Testis (tissue), 3 donors: ENCODE measurements around the gene ANAPC5. TPM values are rescaled to one million over a fixed set of nuclear protein-coding genes. Genes with fewer than 3 reads are reported as not detected.

Experiments used
- DNase-seq: peaks from one replicate; pipeline ENCODE4 v3.0.0-alpha.2; 2019
- H3K27ac ChIP-seq, 2 donors: fragments of 200-600 bp; sonication (generic); one replicate each; pipeline ENCODE4 v1.5.1; 2019
- H3K27me3 ChIP-seq: fragments of 200-600 bp; sonication (generic); one replicate; pipeline ENCODE4 v1.5.1; 2019
- H3K36me3 ChIP-seq: fragments of 200-600 bp; sonication (generic); one replicate; pipeline ENCODE4 v1.5.1; 2017; ENCODE audit warnings: low read depth; ENCODE audit errors: missing control alignments
- H3K4me1 ChIP-seq: fragments of 200-600 bp; sonication (generic); one replicate; pipeline ENCODE4 v1.5.1; 2019
- H3K4me3 ChIP-seq, 2 donors: fragments of 200-600 bp; sonication (generic); one replicate each; pipeline ENCODE4 v1.5.1; 2017 to 2019
- H3K9me3 ChIP-seq: fragments of 200-600 bp; sonication (generic); one replicate; pipeline ENCODE4 v1.5.1; 2017
- POLR2A ChIP-seq: fragments of 450-650 bp; IDR thresholded peaks from one replicate; pipeline ENCODE4 v1.6.1; 2017; ENCODE audit warnings: antibody characterized with exemption, mild to moderate bottlenecking, moderate library complexity
- WGBS, 2 donors: methylation state at CpG; one replicate each; pipeline ENCODE4 v1.1.5; 2018; 5-methylcytosine and 5-hydroxymethylcytosine counted together
- intact Hi-C: fragments of 100-400 bp; cut with DNase I; formaldehyde crosslinking; loops from one replicate; pipeline ENCODE4 v1.15.1; 2023; ENCODE audit warnings: low total_unique reads
- polyA plus RNA-seq: library from polyadenylated mRNA; stranded (reverse); fragments of 350-450 nt; fragmentation: Illumina TruSeq; extraction: RNeasy Lipid Tissue Mini Kit (QIAGEN cat#74804); gene quantifications from one replicate; pipeline ENCODE4 v1.2.3, GENCODE V29; 2014; ENCODE audit warnings: low read depth, low replicate concordance; ENCODE audit not compliant: insufficient read depth
- total RNA-seq, 2 donors: library from RNA; depleted of rRNA; stranded (reverse); fragments of >200 nt; gene quantifications; one replicate each; pipeline ENCODE4 v1.2.3, GENCODE V29; 2016
- TF ChIP-seq, protein P1 (sequence below), 3 experiments: fragments of 450-650 bp in 2 of 3; fragments of 200-600 bp in 1 of 3; sonication (generic) in 1 of 3; IDR thresholded peaks; one replicate each; pipeline ENCODE4 v1.5.1; 2016 to 2019; ENCODE audit warnings: antibody characterized with exemption in 3 of 3, mild to moderate bottlenecking in 2 of 3, moderate library complexity in 1 of 3

The ANAPC5 gene
- total and polyA plus RNA-seq, 3 donors from 2014 or later, result 95.9 to 158 (median 143) TPM

GRCh38 chr12:121398355-121398754 lies 46.1 kb upstream of the ANAPC5 start:
- WGBS, 2 donors, result 70 to 79% methylated on average over 5 of the region's 5 CpGs
- intact Hi-C loops, result no loop called here
- DNase-seq, result no peak
- Histone ChIP-seq H3K4me1 (peaks cover 12% of the 10 kb centered on the region), H3K4me3 (no peak overlapping the region), H3K27me3 (no peaks in the 10 kb centered on the region), H3K36me3 (no peaks in the 10 kb centered on the region), H3K27ac (no peak overlapping the region), H3K9me3 (no peaks in the 10 kb centered on the region)
- TF ChIP-seq, protein P1, sequence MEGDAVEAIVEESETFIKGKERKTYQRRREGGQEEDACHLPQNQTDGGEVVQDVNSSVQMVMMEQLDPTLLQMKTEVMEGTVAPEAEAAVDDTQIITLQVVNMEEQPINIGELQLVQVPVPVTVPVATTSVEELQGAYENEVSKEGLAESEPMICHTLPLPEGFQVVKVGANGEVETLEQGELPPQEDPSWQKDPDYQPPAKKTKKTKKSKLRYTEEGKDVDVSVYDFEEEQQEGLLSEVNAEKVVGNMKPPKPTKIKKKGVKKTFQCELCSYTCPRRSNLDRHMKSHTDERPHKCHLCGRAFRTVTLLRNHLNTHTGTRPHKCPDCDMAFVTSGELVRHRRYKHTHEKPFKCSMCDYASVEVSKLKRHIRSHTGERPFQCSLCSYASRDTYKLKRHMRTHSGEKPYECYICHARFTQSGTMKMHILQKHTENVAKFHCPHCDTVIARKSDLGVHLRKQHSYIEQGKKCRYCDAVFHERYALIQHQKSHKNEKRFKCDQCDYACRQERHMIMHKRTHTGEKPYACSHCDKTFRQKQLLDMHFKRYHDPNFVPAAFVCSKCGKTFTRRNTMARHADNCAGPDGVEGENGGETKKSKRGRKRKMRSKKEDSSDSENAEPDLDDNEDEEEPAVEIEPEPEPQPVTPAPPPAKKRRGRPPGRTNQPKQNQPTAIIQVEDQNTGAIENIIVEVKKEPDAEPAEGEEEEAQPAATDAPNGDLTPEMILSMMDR (IDR thresholded peaks at IDR 0.05), result no peak
- no peak for TF ChIP-seq POLR2A

- intact Hi-C loops, result no loop called here
- Histone ChIP-seq H3K27me3 (no peaks in the 10 kb centered on the region), H3K9me3 (no peaks in the 10 kb centered on the region), H3K4me3 (no peak overlapping the region), H3K27ac (no peak overlapping the region), H3K36me3 (no peaks in the 10 kb centered on the region), H3K4me1 (peaks cover 12% of the 10 kb centered on the region)
- no peak for TF ChIP-seq POLR2A
- TF ChIP-seq, protein P1 (IDR thresholded peaks at IDR 0.05), result no peak
- DNase-seq, result no peak
- 76 to 81% methylated on average over 14 of the region's 14 CpGs for WGBS, 2 donors
These were observed 45.3 kb upstream of the ANAPC5 start for GRCh38 chr12:121397521-121397920.

GRCh38 chr12:121392325-121392716 lies 40.1 kb upstream of the ANAPC5 start:
- Histone ChIP-seq H3K36me3 (no peaks in the 10 kb centered on the region), H3K27me3 (no peaks in the 10 kb centered on the region), H3K9me3 (no peaks in the 10 kb centered on the region), H3K4me3 (no peak overlapping the region), H3K4me1 (no peaks in the 10 kb centered on the region), H3K27ac (no peak overlapping the region)
- intact Hi-C loops, result no loop called here
- no peak for TF ChIP-seq POLR2A
- TF ChIP-seq, protein P1 (IDR thresholded peaks at IDR 0.05), result no peak
- 92 to 94% methylated on average over 3 of the region's 3 CpGs for WGBS, 2 donors
- DNase-seq, result no peak

- Histone ChIP-seq H3K27ac (no peak overlapping the region), H3K4me1 (no peaks in the 10 kb centered on the region), H3K36me3 (no peaks in the 10 kb centered on the region), H3K9me3 (no peaks in the 10 kb centered on the region), H3K4me3 (no peak overlapping the region), H3K27me3 (no peaks in the 10 kb centered on the region)
- TF ChIP-seq, protein P1 (IDR thresholded peaks at IDR 0.05), result no peak
- no peak for TF ChIP-seq POLR2A
- no peak for DNase-seq
- intact Hi-C loops, result no loop called here
- WGBS, 2 donors, result 69 to 76% methylated on average over 10 of the region's 10 CpGs
These were observed 39.6 kb upstream of the ANAPC5 start for GRCh38 chr12:121391619-121392324.

DNA sequence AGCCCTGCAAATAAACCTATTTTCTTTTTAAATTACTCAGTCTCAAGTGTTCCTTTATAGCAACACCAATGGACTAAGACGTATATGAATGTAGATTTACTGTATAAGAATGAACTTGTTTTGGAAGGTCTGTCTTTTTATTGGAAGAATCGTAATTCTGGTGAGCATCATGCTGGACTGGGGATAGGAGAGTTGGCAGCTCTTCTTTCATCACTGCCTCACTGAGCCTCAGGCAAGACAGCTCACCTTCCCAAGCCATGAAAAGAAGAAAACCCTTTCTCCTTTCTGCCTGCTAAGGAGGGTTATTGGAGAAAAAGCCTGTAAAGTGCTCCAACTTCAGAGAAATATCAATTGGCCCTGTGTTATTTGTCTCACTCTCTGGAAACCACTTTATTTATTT lies 38.6 kb upstream of the ANAPC5 start:
- DNase-seq, result no peak
- WGBS, 2 donors, result 85 to 95% methylated on average over 2 of the region's 2 CpGs
- Histone ChIP-seq H3K4me3 (no peak overlapping the region), H3K27ac (no peak overlapping the region), H3K9me3 (no peaks in the 10 kb centered on the region), H3K36me3 (no peaks in the 10 kb centered on the region), H3K4me1 (no peaks in the 10 kb centered on the region), H3K27me3 (no peaks in the 10 kb centered on the region)
- TF ChIP-seq, protein P1 (IDR thresholded peaks at IDR 0.05), result no peak
- no peak for TF ChIP-seq POLR2A
- intact Hi-C loops, result no loop called here
